ENCODE measurements around the gene RERE. TPM values are rescaled to one million over a fixed set of nuclear protein-coding genes. Genes with fewer than 3 reads are reported as not detected.

RERE gene
- total and polyA plus RNA-seq, 7 donors = 38.8 to 308 (median 99.7) TPM

DNA sequence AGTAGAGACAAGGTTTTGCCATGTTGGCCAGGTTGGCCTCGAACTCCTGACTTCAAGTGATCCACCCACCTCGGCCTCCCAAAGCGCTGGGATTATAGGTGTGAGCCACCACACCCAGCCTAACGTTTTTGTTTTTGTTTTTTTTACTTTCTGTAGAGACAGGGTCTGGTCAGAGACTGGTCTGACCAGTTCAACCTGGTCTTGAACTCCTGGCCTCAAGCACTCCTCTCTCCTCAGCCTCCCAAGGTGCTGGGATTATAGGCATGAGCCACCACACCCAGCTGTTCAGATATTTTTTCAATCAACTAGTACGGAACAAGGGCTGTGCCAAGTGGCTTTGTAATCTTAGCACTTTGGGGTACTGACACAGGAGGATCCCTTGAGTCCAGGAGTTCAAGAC is 209.5 kb downstream of the RERE start:
- DNase-seq = no peak
- Histone ChIP-seq H3K4me1 (no peaks in the 10 kb centered on the region), H3K9me3 (no peaks in the 10 kb centered on the region), H3K27ac (no peak overlapping the region), H3K27me3 (ENCODE audit: insufficient read depth in 3 of 3, low read length in 2 of 3) (no peaks in the 10 kb centered on the region), H3K4me3 (no peak overlapping the region), H3K36me3 (ENCODE audit: insufficient read depth in 1 of 2, low read depth in 1 of 2) (no peaks in the 10 kb centered on the region)
- WGBS, 3 donors = 94 to 96% (median 95%) methylated on average over 5 of the region's 5 CpGs
- TF ChIP-seq CTCF (IDR thresholded peaks at IDR 0.05) = no peak
- no peak for ATAC-seq
- intact Hi-C loops (cut with DNase I) = no loop called here

DNA sequence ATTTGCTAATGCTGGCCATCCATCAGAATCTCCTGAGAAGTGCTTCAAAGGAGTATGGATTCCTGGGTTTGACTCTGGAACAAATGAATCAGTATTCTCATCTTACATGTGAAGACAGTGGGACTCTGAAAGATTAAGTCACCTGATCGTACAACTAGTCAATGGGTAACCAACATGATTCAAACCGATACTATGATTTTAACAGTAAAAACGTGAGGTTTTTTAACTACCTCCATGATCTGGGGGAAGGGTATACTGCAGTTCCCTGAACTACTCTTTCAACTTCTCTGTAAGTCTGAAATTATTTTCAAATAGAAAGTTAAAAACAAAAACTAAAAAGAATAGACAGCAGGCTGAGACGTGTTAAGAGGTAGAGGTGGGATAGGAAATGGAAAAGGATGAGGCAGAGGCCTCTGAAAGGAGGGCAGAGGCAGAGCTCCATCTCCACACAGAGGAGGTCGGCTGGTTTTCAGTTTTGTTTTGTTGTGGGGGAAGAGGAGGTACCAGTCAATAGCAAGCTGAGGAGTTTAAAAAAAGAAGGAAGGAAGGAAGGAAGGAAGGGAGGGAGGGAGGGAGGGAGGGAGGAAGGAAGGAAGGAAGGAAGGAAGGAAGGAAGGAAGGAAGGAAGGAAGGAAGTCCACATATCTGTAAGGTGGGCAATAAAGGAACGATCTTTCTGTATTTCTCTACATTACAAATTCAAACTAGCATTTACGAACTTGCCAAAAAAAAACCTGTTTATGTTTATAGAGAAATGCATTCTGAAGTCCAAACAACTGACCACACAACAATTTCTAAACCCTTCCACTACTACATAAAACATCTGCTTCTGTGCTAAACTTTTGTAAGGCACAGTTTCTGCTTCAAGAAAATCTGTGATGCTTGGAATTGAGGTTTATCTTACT is 213.1 kb downstream of the RERE start:
- Histone ChIP-seq H3K27me3 (ENCODE audit: insufficient read depth in 3 of 3, low read length in 2 of 3) (no peaks in the 10 kb centered on the region), H3K36me3 (ENCODE audit: insufficient read depth in 1 of 2, low read depth in 1 of 2) (no peaks in the 10 kb centered on the region), H3K4me3 (no peak overlapping the region), H3K4me1 (peaks cover 4% of the 10 kb centered on the region), H3K9me3 (no peaks in the 10 kb centered on the region), H3K27ac (no peak overlapping the region)
- intact Hi-C loops (cut with DNase I) = no loop called here
- ATAC-seq (no peak), DNase-seq (no peak)
- WGBS, 3 donors = 69 to 77% (median 72%) methylated on average over 7 of the region's 7 CpGs
- no peak for TF ChIP-seq CTCF (IDR thresholded peaks at IDR 0.05)

- H3K4me3 ChIP-seq = no peak overlapping the region
- H3K27ac ChIP-seq = no peak overlapping the region
- peaks cover 13% of the 10 kb centered on the region for H3K4me1 ChIP-seq
- H3K27me3 ChIP-seq (ENCODE audit: insufficient read depth in 3 of 3, low read length in 2 of 3) = no peaks in the 10 kb centered on the region
- 86 to 92% (median 89%) methylated on average over 4 of the region's 4 CpGs for WGBS, 3 donors
- no peak for TF ChIP-seq CTCF (IDR thresholded peaks at IDR 0.05)
- H3K9me3 ChIP-seq = no peaks in the 10 kb centered on the region
- no peaks in the 10 kb centered on the region for H3K36me3 ChIP-seq (ENCODE audit: insufficient read depth in 1 of 2, low read depth in 1 of 2)
- no peak for ATAC-seq
- intact Hi-C loops (cut with DNase I) = no loop called here
- no peak for DNase-seq
Observed at GRCh38 chr1:8603220-8603616, 214.2 kb downstream of the RERE start.

GRCh38 chr1:8602471-8603219 is 214.8 kb downstream of the RERE start:
- Histone ChIP-seq H3K27me3 (ENCODE audit: insufficient read depth in 3 of 3, low read length in 2 of 3) (no peaks in the 10 kb centered on the region), H3K9me3 (no peaks in the 10 kb centered on the region), H3K4me3 (no peak overlapping the region), H3K27ac (no peak overlapping the region), H3K36me3 (ENCODE audit: insufficient read depth in 1 of 2, low read depth in 1 of 2) (no peaks in the 10 kb centered on the region), H3K4me1 (peaks cover 19% of the 10 kb centered on the region)
- no peak for TF ChIP-seq CTCF (IDR thresholded peaks at IDR 0.05)
- no peak for ATAC-seq
- intact Hi-C loops (cut with DNase I) = no loop called here
- DNase-seq = no peak
- WGBS, 3 donors = 77 to 86% (median 79%) methylated on average over 5 of the region's 5 CpGs
